Prostate gland (tissue), 2 donors: ENCODE results near the gene UBALD2.
A peak's percentile ranks its signal among the peaks of the same experiment; 100 is the strongest.

Experiments used
- CTCF ChIP-seq, 4 experiments: fragments of 200-600 bp in 2 of 4; fragments of 450-650 bp in 2 of 4; sonication (generic) in 2 of 4; IDR thresholded peaks; 1 replicate in 3 of 4; 2 replicates in 1 of 4; pipeline ENCODE4 v1.5.1; 2016 to 2019; ENCODE audit warnings: antibody characterized with exemption in 4 of 4, mild to moderate bottlenecking in 2 of 4, moderate library complexity in 2 of 4
- POLR2A ChIP-seq: fragments of 450-650 bp; IDR thresholded peaks from one replicate; pipeline ENCODE4 v1.6.1; 2016; ENCODE audit warnings: antibody characterized with exemption, mild to moderate bottlenecking

- TF ChIP-seq CTCF (IDR thresholded peaks at IDR 0.05) (peak in 2 of 4 experiments; percentile 22 to 29), POLR2A (no peak)
Observed at GRCh38 chr17:76248013-76248782, 16.9 kb upstream of the UBALD2 start.
